ENCODE measurements around the gene ZNF423. TPM values are rescaled to one million over a fixed set of nuclear protein-coding genes. Genes with fewer than 3 reads are reported as not detected.

The ZNF423 gene
- total RNA-seq, 1 experiment from 2014 or later = 0.49 TPM

GRCh38 chr16:49531425-49531824 is 324.5 kb downstream of the ZNF423 start:
- H3K36me3 ChIP-seq (ENCODE audit: control insufficient read depth, insufficient read depth, low read length) = no peaks in the 10 kb centered on the region
- no peaks in the 10 kb centered on the region for H3K9me3 ChIP-seq (ENCODE audit: control insufficient read depth, insufficient read depth, low read depth, low read length)
- H3K4me1 ChIP-seq (ENCODE audit: control insufficient read depth, insufficient read depth, low read length) = no peaks in the 10 kb centered on the region
- intact Hi-C loops (cut with micrococcal nuclease; ENCODE audit: unreplicated experiment) = no loop called here
- no peak overlapping the region for H3K4me3 ChIP-seq (ENCODE audit: low read depth in 2 of 2, low read length in 2 of 2)
- H3K27ac ChIP-seq (ENCODE audit: low read length) = no peak overlapping the region
- POLR2A ChIA-PET = no interaction called here
- no peak for ATAC-seq
- BruUV-seq (replicated peaks) = no TSS peak
- DNase-seq (ENCODE audit: low read depth, low spot score) = no peak
- H3K27me3 ChIP-seq (ENCODE audit: control insufficient read depth, insufficient read depth, low read length) = no peaks in the 10 kb centered on the region
- in situ Hi-C loops (cut with HindIII; ENCODE audit: low pct_unique_long_range_greater_than_20kb, low sequenced_read_pairs) = no loop called here
- CTCF ChIA-PET = no interaction called here
- TF ChIP-seq POLR2AphosphoS5 (IDR thresholded peaks at IDR 0.05; ENCODE audit: low read depth, low read length) (no peak), CTCF (IDR thresholded peaks at IDR 0.05) (no peak), SIN3A (IDR thresholded peaks at IDR 0.05; ENCODE audit: borderline replicate concordance, insufficient read depth, low read depth, low read length) (no peak), TCF7L2 (IDR thresholded peaks at IDR 0.05; ENCODE audit: low read depth, low read length) (no peak)
- TF ChIP-seq, protein P1, sequence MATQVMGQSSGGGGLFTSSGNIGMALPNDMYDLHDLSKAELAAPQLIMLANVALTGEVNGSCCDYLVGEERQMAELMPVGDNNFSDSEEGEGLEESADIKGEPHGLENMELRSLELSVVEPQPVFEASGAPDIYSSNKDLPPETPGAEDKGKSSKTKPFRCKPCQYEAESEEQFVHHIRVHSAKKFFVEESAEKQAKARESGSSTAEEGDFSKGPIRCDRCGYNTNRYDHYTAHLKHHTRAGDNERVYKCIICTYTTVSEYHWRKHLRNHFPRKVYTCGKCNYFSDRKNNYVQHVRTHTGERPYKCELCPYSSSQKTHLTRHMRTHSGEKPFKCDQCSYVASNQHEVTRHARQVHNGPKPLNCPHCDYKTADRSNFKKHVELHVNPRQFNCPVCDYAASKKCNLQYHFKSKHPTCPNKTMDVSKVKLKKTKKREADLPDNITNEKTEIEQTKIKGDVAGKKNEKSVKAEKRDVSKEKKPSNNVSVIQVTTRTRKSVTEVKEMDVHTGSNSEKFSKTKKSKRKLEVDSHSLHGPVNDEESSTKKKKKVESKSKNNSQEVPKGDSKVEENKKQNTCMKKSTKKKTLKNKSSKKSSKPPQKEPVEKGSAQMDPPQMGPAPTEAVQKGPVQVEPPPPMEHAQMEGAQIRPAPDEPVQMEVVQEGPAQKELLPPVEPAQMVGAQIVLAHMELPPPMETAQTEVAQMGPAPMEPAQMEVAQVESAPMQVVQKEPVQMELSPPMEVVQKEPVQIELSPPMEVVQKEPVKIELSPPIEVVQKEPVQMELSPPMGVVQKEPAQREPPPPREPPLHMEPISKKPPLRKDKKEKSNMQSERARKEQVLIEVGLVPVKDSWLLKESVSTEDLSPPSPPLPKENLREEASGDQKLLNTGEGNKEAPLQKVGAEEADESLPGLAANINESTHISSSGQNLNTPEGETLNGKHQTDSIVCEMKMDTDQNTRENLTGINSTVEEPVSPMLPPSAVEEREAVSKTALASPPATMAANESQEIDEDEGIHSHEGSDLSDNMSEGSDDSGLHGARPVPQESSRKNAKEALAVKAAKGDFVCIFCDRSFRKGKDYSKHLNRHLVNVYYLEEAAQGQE (IDR thresholded peaks at IDR 0.05; ENCODE audit: insufficient read depth in 1 of 2, low read depth in 2 of 2, low read length in 1 of 2) = no peak

DNA sequence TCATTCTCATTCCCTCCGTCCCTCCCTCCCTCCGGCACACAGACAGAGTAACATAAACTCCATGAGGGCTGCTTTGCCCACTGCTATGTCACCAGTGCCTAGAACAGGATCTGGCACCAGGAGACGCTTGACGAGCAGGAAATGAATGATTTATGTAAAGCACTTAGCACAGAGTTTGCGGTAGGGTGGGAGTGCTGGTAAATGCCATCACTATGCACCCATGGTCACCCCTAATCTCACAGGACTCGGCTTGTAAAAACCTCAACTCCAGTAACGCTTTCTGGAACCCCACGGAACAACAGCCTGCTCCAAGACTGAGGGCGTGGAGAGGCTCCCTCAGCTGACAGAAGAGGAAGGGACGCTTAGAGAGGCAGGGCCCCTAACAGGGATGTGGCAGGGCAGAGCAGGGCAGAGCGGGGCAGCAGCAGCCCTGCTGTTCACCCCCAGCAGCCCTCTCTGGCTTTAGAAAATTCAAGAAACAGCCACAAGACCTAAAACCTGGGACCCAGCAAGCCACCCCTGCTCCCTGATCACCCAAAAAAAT is 325.4 kb downstream of the ZNF423 start:
- Histone ChIP-seq H3K4me3 (ENCODE audit: low read depth in 2 of 2, low read length in 2 of 2) (no peak overlapping the region), H3K27ac (ENCODE audit: low read length) (no peak overlapping the region), H3K36me3 (ENCODE audit: control insufficient read depth, insufficient read depth, low read length) (no peaks in the 10 kb centered on the region), H3K9me3 (ENCODE audit: control insufficient read depth, insufficient read depth, low read depth, low read length) (no peaks in the 10 kb centered on the region), H3K4me1 (ENCODE audit: control insufficient read depth, insufficient read depth, low read length) (no peaks in the 10 kb centered on the region), H3K27me3 (ENCODE audit: control insufficient read depth, insufficient read depth, low read length) (no peaks in the 10 kb centered on the region)
- TF ChIP-seq CTCF (IDR thresholded peaks at IDR 0.05) (no peak), SIN3A (IDR thresholded peaks at IDR 0.05; ENCODE audit: borderline replicate concordance, insufficient read depth, low read depth, low read length) (no peak), TCF7L2 (IDR thresholded peaks at IDR 0.05; ENCODE audit: low read depth, low read length) (no peak)
- BruUV-seq (replicated peaks) = no TSS peak
- CTCF ChIA-PET = no interaction called here
- DNase-seq (ENCODE audit: low read depth, low spot score) (no peak), ATAC-seq (no peak)
- intact Hi-C loops (cut with micrococcal nuclease; ENCODE audit: unreplicated experiment) (no loop called here), in situ Hi-C loops (cut with HindIII; ENCODE audit: low pct_unique_long_range_greater_than_20kb, low sequenced_read_pairs) (no loop called here)
- POLR2A ChIA-PET = no interaction called here
